Suppressor macrophage treated with lipopolysaccharide for 4 hours (primary cell): ENCODE measurements around the gene DTL.

Experiments used
- DNase-seq: peaks from one replicate; pipeline ENCODE4 v3.0.0-alpha.2; 2020

DTL gene

GRCh38 chr1:212129781-212130180 is 94.2 kb downstream of the DTL start:
- DNase-seq, result no peak

- peak; percentile 33 for DNase-seq
Measured at GRCh38 chr1:212132025-212132424, 96.5 kb downstream of the DTL start.

- no peak for DNase-seq
Measured at GRCh38 chr1:212133319-212133718, 97.8 kb downstream of the DTL start.

GRCh38 chr1:212135166-212135565 is 99.6 kb downstream of the DTL start:
- no peak for DNase-seq

- DNase-seq, result no peak
Measured at GRCh38 chr1:212137854-212138253, 102.3 kb downstream of the DTL start.

- no peak for DNase-seq
Measured at GRCh38 chr1:212138457-212138856, 102.9 kb downstream of the DTL start.

- no peak for DNase-seq
Measured at GRCh38 chr1:212139526-212140135, 104.1 kb downstream of the DTL start.

- no peak for DNase-seq
Measured at GRCh38 chr1:212141404-212141803, 105.9 kb downstream of the DTL start.

GRCh38 chr1:212142883-212143530 is 107.5 kb downstream of the DTL start:
- DNase-seq, result no peak

GRCh38 chr1:212147581-212148033 is 112.1 kb downstream of the DTL start:
- no peak for DNase-seq

- no peak for DNase-seq
Measured at GRCh38 chr1:212149566-212149965, 114.0 kb downstream of the DTL start.

- DNase-seq, result peak; percentile 15
Measured at GRCh38 chr1:212152308-212152693, 116.8 kb downstream of the DTL start.

- no peak for DNase-seq
Measured at GRCh38 chr1:212152869-212153268, 117.3 kb downstream of the DTL start.

GRCh38 chr1:212153635-212154034 is 118.1 kb downstream of the DTL start:
- peak; percentile 19 for DNase-seq
